ENCODE results near the gene SIDT1.
A peak's percentile ranks its signal among the peaks of the same experiment; 100 is the strongest.

SIDT1 gene

DNA sequence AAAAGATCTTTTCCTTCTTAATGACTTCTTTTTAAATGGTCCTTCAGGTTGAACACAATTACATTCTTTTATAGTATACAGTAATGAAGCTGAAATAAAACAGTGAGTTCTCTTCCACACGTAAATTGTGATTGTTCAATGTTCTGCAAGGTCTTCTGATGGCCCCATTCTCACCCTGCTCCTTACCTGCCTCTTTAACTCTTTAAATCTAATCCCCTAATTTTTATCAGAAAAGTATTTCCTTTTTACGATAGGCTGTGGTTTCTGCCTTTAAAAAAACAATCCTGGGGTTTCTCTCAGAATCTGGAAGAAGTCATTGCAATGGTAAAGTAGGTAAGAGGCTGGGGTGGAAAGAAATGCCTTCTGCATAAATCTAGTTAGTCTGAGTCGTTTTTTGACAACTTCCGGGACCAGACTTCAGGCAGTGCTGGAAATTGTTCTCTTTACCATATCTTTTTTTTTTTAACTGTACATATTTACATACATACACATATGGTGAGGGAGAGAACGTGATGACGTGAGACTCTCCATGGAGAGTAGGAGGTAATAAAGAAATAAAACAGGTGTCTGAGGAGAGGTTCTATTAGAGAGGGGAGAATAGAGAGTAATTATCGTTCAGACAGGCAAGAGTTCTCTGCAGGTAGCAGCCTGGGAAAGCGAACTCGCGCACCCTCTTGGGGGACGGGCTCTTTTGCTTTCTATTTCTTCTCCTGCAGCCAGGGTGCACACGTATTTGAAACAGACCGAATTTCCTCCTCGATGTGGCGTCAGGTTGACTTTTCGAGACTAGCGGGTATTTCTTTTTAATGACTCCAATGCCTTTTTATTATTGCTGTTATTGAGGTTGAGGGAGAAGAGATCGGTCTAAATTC is at the start of gene SIDT1:
Gene SIDT1 (plus strand): TSS at position 730 of the 872 bp plus-strand sequence. CDS start 467 bp downstream, outside the sequence.
- peak; percentile 76 for DNase-seq (ENCODE audit: low spot score)

DNA sequence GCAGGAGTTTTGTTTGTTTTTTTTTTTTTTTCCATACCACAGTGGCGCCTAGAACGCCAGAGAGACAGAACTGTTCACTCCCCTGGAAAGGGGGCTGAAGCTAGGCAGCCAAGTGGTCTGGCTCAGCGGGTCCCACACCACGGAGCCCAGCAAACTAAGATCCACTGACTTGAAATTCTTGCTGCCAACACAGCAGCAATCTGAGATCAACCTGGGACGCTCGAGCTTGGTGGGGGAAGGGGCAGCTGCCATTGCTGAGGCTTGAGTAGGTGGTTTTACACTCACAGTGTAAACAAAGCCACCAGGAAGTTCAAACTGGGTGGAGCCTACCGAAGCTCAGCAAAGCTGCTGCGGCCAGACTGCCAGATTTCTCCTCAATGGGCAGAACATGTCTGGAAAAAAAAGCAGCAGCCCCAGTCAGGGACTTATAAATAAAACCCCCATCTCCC is 47.2 kb upstream of the SIDT1 start:
- DNase-seq (ENCODE audit: low spot score) = no peak

DNA sequence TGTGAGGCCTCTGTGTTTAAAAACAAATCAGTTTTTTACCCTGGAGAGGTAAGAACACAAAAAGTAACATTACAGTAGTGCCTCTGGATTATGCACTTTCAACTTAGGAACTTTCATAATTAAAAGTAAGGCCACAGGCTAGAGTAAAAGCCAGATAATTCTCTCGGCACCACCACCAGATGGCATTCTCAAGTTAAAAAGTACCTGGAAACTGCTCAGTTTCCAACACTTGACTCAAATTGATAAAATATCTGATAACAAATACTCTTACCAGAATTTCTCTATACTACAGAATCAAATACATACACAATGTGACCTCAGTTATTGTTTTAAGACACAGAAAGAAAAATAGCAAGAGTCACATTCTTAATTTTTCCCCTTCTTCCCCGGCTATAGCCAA is 37.3 kb upstream of the SIDT1 start:
- DNase-seq (ENCODE audit: low spot score) = peak; percentile 40

DNA sequence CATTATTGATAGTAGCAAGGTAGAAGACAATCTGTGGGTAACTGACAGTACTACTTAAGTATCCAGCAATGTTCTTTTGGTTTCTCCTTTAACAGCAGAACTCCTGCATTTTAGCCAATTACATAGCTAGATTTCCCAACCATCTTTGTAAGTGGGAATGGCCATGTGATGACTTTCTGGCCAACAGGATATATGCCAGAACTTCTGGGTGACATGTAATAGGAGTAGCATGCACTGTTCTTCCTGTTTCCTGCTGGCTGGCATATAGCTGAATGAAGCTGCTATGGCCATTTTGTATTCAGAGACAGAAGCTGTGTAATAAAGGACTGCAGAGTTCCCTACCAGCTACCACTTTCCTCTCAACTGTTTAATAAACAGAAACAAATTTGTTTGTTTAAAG is 35.4 kb upstream of the SIDT1 start:
- no peak for DNase-seq (ENCODE audit: low spot score)

DNA sequence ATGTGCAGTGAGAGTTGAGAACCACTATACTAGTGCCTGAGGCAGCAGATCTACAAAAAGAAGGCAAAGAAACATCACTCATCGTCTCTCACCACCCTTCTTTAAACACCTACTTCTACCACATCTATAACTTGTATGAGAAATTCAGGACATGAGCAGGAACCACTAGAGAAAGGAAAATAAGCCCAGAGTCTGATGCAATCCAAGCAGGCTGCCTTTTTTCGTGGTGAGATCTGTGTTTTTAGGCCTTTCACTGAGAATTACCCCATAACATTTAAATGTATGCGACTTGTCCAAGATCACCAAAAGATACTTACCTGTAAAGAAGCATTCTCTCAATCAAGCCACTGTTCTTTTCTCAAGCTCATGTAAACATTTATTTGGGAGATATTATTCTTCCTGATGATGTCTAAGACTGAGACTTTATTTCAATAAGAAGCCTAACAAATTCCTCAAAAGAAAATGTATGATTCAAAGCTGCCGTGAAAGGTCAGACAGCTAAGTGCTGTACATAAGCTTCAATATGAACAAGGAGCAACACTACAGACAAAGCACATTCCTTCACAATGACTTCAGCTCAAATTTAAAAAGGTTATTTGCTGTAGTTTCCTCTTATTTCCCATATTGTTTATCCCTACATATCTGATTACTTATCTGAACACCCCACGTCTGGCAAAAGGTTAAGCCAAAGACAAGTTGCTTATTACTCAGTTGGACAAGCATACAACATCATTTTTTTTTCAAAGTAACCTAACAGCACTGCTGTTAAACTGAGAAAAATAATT is 33.9 kb upstream of the SIDT1 start:
- no peak for DNase-seq (ENCODE audit: low spot score)

DNA sequence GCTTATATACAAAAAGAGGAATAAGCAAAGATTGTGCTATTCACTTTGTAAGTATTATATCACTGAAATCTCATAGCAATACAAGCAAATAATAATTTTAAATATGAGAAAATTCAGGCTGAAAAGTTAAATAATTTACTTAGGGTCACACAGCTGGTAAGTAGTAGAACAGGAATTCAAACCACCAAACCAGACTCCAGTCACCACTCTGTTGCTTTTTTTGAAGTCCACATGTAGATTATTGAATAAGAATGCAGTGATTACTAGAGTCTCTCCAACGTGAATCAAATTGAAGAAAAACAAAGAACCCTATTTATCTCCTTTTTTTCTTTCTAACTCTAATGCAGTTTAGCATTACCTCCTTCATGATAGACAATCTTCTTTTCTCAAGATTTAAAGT is 33.3 kb upstream of the SIDT1 start:
- no peak for DNase-seq (ENCODE audit: low spot score)

DNA sequence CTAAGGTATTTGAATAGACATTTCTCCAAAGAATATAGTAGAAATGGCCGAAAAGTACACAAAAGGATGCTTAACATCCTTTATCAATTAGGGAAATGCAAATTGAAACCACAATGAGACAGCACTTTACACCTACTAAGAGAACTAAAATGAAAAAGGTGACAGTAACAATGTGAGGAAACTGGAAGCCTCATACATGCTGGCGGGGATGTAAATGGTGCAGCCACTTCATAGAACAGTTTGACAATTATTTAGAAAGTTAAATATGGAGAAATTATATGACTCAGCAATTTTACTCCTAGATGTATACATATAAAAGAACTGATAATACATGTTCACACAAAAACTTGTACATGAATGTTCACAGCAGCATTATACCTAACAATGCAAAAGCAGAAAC is 30.8 kb upstream of the SIDT1 start:
- no peak for DNase-seq (ENCODE audit: low spot score)

DNA sequence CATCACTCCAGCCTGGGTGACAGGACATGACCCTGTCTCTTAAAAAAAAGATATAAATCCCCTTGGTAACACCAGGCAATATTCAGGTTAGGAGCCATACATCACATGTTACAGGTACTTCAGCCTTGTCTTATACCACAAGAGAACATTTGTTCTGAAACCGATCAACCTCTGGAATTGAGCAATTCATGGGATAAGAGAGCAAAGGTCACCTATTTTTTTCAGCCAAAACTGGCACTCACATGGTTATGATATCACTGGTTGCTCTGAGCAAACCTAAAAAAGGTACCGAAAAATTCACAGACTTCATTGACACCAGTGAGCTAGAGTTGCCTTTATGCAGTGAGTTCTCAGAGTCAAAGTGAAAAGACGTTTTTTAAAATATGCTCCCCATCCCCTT is 26.5 kb upstream of the SIDT1 start:
- no peak for DNase-seq (ENCODE audit: low spot score)

DNA sequence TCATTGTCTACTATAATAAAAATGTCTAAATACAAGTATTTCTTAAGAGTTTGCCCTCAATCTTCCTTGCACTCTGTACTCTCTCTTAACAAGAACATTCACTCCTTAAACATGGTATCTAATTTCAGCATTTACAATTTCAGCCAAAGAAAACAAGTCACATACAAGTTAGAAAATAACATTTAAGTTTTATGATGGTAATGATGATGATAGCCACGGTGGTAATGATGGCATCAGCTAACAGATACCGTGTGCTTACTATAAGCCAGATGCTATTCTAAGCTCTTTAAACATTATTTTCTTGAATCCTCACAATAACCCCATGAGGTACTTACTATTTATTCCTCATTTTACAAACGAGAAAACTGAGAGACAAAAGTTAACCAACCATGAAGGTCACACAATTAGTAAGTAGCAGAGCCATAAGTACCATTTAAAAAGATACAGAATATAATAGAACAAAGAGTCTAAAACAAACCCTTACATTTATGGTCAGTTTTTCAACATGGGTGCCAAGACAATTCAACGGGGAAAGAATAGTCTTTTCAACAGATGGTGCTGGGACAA is 24.8 kb upstream of the SIDT1 start:
- no peak for DNase-seq (ENCODE audit: low spot score)

DNA sequence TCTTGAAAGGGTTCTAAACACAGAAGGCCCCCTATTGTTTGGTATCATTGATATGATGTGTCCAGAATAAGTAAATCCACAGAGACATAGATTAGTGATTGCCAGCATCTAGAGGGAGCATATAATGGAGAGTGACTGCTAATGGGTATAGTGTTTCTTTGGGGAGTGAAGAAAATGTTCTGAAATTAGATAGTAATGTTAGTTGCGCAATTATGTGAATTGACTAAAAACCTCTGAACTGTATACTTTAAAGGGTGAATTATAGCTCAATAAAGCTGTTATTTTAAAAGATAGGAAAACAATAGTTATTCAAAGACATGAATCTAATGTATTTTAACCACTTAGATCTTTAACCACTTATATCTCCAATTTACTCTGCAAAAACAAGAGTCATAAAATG is 23.4 kb upstream of the SIDT1 start:
- no peak for DNase-seq (ENCODE audit: low spot score)

DNA sequence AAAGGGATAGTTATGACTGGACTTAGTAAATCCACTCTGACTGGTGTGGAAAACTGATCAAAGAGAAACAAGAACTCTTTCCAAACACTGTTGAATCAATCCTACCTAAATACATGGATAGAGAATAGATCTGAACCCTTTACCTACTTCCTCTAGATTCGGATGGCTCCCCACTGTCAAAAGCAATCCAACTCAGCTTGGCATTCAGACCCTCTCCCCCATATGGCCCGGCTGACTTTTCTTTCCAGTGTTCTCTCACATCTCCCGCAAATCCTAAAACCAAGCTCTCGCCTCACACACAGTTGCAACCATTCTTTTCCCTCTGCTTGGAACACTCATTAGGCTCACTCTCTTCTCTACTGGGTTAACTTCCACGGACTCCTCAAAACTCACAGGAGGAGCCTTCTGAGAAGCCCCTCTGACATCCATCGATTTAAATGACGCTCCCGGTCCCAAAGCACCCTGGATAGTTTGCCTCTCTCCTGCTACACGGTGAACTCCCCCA is 18.0 kb upstream of the SIDT1 start:
- DNase-seq (ENCODE audit: low spot score) = no peak

DNA sequence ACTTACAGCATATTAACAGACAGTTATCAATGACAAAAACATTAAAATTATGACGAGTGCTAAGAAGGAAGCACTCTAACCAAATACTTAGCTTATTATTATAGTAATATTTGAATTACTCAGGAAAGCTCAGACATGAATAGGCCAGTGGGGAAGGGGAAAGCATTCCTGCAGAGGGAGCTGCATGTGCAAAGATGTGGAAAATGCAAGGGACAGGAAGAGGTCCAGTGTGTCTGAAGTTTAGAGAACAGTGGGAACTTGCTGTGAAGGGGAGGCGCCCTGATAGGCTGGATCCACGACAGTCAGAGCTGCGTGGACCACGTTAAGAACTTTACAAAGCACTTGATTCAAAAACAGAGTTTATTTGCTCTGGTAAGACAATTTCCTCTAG is 16.2 kb upstream of the SIDT1 start:
- peak; percentile 15 for DNase-seq (ENCODE audit: low spot score)

DNA sequence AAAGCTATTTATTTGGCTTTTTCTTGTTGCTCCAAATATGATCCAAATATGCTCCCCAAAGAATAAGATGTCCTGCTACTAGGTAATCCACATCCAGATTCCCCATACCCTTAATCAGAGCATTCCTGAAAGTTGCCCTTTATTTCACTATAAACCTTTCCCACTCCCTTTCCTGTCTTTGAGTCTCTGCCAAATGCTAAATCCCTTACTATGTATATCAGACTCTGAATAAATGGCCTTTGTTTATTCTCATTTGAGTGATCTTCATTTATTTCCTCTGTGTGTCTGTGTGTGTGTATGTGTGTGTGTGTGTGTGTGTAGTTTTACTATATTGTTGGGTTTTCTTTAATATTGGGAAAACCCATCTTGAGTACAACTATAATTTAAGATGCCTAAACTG is 10.4 kb upstream of the SIDT1 start:
- DNase-seq (ENCODE audit: low spot score) = no peak

DNA sequence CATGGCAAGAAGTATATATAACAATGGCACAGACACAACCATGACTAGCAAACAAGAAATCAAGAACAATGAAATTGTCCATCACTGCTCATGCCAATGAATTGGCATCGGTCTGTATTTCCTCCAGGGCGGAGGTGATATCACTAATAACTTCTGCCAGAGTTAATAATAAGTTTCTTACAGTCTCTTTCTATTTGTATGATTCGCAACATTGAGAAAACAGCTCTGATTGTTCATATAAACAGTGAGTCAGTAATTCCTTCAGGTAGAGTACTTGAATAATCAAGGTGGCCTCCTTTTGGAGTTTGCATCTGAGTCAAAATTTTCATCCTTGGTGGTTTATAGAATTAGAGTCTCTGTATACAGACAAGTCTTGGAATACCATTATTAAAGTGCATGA is 9.1 kb upstream of the SIDT1 start:
- DNase-seq (ENCODE audit: low spot score) = no peak

DNA sequence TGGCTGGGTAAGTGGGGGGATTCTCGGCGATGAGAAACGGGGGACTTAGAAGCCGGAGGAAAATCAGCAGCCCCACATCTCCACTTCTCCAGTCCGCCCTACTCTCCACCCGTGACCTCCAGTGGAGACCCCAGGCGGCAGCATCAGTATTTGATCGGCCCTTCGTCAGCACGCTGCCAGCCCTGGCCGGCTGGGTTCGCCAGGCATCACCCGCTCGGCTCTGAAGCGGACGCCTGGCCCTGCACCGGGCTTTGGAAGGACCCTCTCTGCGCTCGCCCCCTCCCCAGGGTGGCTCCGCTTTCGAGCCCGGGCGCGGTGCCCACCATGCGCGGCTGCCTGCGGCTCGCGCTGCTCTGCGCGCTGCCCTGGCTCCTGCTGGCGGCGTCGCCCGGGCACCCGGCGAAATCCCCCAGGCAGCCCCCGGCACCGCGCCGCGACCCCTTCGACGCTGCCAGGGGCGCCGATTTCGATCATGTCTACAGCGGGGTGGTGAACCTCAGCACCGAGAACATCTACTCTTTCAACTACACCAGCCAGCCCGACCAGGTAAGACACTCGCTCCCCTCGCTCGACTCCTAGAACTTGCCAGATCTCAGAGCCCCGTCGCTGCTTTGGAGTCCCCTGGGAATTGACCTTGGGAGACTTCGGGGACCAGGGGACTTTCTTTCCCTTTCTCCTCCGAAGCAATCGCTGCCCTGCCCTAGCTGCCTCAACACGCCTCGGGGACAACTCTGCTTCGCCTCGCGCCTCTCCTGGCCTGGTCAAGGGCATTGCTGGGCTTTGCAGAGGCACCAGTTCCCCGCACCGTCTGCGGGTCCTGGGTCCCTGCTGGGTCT is 561 bp downstream of the SIDT1 start:
- DNase-seq (ENCODE audit: low spot score) = peak; percentile 56

DNA sequence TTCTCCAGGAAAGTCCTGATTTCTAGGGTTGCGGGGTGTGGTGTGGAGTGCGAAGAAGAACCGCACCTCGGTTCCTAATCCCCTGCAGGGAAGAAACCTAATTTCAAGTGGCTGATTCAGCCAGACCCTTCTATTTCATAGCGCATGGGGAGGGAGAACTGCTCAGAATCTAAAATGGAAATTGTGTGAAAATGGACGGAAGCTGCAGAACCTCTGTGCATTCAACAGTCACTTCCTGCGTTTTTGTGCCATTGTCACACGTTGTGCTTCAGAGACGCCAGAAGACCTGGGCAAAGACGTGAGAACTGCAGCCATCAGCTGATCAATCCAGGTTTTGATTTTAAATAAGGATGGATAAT is 1.2 kb downstream of the SIDT1 start:
- DNase-seq (ENCODE audit: low spot score) = peak; percentile 52

DNA sequence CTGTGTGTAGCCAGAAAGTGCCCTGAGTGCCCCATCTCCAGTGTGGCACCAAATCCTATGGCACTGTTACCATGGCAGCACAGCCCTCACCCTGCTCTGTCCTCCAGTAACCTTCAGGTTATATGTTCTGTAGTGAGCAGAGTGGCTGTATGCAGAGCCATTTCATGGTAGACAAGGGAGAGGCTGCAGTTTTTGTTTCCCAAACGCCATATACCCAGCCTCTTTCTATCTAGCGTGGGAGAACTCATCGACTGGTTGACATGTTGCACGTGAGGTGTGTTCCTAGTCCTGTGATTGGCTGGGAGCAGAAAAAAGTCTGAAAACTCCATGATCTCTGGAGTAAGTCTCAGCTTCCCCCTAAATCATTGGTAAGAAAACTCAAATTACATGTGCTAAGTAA is 2.0 kb downstream of the SIDT1 start:
- peak; percentile 60 for DNase-seq (ENCODE audit: low spot score)

DNA sequence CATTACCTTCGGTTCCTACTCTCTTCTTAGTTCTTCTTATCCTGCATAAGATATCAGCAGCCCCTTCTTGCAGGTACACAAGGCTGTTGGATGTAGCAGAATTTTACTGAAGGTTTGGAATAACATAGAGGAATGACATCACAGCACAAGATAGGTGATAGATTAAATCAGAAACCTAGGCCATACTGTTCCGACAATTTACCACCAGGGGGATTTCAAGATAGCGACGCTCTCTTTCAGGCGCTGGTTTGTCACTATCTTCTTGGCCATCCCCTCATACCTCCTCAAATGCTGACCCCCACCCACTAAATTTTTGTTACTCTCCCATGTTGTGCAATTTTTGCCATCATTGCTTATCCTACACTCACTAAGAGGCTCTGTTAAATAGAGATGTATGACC is 3.5 kb downstream of the SIDT1 start:
- no peak for DNase-seq (ENCODE audit: low spot score)

DNA sequence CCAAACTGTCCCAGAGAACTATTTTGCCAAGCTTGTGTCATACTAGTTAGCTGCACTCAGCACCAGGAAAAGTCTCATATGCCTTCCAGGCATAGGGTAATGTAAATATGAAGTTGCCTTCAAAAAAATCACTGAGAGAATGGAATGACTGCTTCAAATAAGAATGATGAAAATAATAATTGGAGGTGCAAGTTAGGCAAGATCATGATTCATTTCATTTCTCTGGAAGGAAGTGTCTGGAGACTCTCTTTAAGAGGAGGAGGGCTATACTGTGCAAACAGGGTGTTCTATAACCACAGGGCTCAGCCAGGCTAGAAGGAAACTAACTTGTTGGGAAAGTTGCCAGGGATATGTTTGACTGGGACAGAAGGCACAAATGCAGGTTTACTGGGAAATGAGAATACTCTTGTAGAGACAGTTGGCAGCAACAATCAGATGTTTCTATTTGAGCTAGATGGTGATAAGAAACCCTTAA is 4.3 kb downstream of the SIDT1 start:
- DNase-seq (ENCODE audit: low spot score) = peak; percentile 36

DNA sequence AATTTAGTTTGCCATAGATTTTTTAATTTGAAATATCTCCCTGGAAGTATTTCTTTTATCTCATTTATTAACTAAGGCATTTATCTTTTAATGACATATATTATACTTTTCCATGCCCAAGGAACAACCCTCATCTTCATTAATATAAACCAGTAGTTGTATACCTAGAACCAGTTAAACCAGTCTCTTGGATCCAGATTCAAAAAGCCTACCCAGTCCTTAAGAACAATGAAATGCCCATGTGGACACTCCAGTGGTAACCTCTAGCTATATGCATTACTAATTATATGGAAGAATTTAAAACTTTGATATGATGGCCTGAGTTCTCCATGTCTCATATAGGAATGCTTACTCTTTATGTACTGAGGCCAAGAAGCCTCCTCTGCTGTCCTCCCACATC is 4.8 kb downstream of the SIDT1 start:
- no peak for DNase-seq (ENCODE audit: low spot score)

DNA sequence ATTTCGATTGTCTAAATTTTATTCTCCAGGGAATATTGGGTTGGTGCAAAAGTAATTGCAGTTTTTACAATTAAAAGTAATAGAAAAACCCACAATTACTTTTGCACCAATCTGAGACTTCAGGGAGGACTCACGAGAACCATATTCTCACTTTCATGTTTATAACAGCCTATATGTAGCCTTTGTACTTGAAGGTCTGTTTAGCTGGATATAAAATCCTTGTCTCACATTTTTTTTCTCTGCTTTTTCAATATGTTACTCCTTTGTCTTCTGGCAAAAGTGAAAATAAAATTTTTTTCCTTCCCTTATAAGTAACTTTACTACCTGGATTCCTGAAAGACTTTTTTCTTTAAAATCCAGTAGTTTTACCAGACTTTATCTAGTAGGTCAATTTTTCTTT is 9.2 kb downstream of the SIDT1 start:
- DNase-seq (ENCODE audit: low spot score) = no peak

DNA sequence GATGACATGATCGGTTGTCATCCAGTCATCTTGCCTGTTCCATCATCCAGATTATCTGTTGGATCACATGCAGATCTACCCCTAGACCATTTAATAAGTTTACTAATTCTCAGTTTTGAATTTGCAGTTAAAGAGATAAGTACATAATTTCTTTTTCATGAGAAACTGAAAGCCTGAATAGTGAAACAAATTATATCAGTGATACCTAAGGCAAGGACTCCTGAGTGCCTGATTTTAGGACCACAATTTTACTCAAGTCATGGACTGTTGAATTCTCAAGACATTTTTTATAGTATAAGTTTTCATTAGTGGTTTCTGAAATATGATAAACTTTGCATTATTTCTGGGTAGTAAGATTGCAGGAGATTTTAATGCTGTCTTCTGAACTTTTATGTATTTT is 13.2 kb downstream of the SIDT1 start:
- DNase-seq (ENCODE audit: low spot score) = no peak

Measured in cerebellar cortex (tissue), 1 donor.